MV-4-11 (cell line): ENCODE data around the gene CDO1.
"Not testable (repeated sequence)": the region's sequence is repeated elsewhere in the genome, so short reads cannot be mapped to it uniquely, and the experiment has no call there.

Source experiments
- DNase-seq: peaks from one replicate; lab custom pipeline; 2025; lab: John Stamatoyannopoulos, UW

CDO1 gene

DNA sequence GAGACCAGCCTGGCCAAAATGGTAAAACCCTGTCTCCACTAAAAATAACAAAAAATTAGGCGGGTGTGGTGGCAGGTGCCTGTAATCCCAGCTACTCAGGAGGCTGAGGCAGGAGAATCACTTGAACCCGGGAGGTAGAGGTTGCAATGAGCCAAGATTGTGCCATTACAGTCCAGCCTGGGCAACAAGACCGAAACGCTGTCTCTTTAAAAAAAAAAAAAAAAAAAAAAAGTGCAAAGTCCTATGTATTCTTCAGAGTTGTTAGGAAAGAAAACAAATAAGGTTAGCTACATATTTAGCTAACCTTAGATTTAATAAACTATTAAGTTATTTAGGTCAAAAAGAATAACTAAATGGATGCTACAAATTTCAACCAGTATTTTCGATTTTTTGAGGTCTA lies 13.5 kb upstream of the CDO1 start:
- DNase-seq = no peak

DNA sequence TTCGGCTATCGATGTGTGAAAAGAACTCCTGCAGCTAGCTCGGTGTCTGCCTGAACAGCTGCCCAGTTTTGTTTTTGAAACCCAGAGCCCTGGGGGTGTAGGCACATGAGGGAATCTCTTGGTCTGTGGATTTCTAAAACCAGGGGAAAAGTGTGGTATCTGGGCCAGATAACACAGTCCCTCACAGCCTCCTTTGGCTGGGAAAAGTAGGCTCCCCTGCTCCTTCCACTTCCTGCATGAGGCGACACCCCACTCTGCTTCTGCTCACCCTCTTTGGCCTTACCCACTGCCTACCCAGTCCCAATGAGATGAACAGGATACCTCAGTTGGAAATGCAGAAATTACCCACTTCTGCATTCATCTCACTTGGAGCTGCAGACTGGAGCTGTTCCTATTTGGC lies 9.5 kb upstream of the CDO1 start:
- no peak for DNase-seq

GRCh38 chr5:115824983-115825382 lies 8.5 kb upstream of the CDO1 start:
- DNase-seq = not testable (repeated sequence)

DNA sequence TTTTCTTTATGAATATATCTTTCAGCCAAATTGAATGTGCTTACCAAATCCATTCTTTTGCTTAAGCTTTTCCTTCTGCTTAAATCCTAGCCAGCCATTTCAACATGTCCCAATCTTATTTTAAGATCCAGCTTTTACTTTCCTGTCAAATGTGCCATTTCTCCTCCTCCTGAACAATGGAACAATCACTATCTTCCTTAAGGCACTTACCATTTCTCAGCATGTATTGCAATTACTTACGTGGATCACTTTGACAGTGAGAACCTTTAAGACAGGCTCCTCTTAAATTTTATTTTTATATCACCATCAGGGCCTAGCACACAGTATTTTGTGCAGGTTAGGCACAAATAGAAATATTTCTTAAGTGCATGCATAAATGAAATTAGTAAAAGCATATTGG lies 4.4 kb upstream of the CDO1 start:
- no peak for DNase-seq

- no peak for DNase-seq
Measured at GRCh38 chr5:115818821-115819220, 2.4 kb upstream of the CDO1 start.

DNA sequence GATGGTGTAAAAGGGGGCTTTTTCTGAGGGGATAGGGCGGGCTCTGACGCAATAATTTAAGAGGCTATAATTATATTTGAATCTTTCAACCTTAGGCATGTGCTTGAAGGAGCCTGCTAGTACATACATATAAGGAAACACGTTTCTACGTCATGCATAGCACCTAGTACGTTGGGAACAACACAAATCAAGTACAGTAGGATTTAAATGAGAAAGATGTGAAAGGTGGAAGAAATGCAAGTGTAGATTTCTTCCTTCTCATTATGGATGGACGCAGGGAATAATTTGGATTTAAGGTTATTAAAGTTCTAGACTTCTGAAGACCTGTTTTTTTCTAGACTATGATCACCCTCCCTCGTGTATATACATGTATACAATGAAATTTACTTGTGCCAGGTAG lies 927 bp upstream of the CDO1 start:
- DNase-seq = no peak

- DNase-seq = no peak
Measured at GRCh38 chr5:115815693-115816225, 700 bp downstream of the CDO1 start.

GRCh38 chr5:115815006-115815692 lies 1.3 kb downstream of the CDO1 start:
- DNase-seq = peak; percentile 46

- no peak for DNase-seq
Measured at GRCh38 chr5:115813719-115814118, 2.7 kb downstream of the CDO1 start.

- no peak for DNase-seq
Measured at GRCh38 chr5:115812372-115812771, 4.1 kb downstream of the CDO1 start.

- no peak for DNase-seq
Measured at GRCh38 chr5:115811406-115811805, 5.1 kb downstream of the CDO1 start.

- DNase-seq = no peak
Measured at GRCh38 chr5:115810761-115811160, 5.7 kb downstream of the CDO1 start.

- DNase-seq = no peak
Measured at GRCh38 chr5:115809946-115810345, 6.5 kb downstream of the CDO1 start.

GRCh38 chr5:115808066-115808465 lies 8.4 kb downstream of the CDO1 start:
- DNase-seq = not testable (repeated sequence)

DNA sequence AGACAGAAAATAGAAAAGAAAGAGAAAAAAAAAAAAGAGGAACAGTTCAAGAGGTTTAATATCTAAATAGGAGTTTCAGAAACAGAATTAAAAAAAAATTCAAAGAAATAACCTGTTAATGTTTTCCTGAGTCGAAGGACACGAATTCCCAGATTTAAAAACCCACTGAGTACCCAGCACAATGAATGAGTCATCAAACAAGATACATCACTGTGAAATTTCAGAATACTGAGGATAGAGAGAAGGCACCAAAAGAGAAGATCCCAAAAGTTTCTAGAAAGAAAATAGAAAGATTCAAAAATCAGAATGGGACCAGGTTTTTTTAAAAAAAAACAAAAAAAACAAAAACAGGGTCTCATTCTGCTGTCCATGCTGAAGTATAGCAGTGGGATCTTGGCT lies 8.8 kb downstream of the CDO1 start:
- DNase-seq = no peak

- no peak for DNase-seq
Measured at GRCh38 chr5:115806986-115807653, 9.3 kb downstream of the CDO1 start.

- DNase-seq = no peak
Measured at GRCh38 chr5:115801984-115802383, 14.5 kb downstream of the CDO1 start.

GRCh38 chr5:115801152-115801551 lies 15.3 kb downstream of the CDO1 start:
- DNase-seq = no peak

- DNase-seq = no peak
Measured at GRCh38 chr5:115800108-115800507, 16.4 kb downstream of the CDO1 start.

GRCh38 chr5:115798252-115798651 lies 18.2 kb downstream of the CDO1 start:
- no peak for DNase-seq

DNA sequence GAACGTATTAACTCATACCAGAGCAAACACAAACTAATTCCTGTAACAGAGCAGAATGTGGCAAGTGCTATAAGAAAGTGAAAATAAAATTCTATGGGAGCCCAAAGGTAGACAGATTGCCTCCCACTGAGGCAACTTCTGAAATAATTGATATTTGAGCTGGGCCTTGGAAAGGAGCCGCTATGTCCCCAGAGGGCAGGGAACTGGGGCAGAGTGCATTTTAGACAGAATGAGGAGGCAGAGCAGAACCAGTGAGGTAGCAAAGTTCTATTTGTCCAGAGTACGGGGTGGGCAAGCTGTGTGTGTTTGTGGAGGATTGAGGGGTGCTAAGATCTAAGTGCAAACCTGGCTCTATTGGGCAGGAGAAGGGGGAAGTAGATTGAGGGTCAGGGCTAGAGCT lies 19.8 kb downstream of the CDO1 start:
- DNase-seq = no peak

GRCh38 chr5:115795700-115796099 lies 20.8 kb downstream of the CDO1 start:
- no peak for DNase-seq

GRCh38 chr5:115788440-115788839 lies 28.0 kb downstream of the CDO1 start:
- no peak for DNase-seq

GRCh38 chr5:115787426-115787825 lies 29.0 kb downstream of the CDO1 start:
- DNase-seq = no peak
